Calu3 (cell line): ENCODE data around the gene MISP. TPM values are rescaled to one million over a fixed set of nuclear protein-coding genes. Genes with fewer than 3 reads are reported as not detected.
A peak's percentile ranks its signal among the peaks of the same experiment; 100 is the strongest.

ENCODE experiments used
- BruUV-seq: library from RNA; stranded (reverse); fragments of 400-500 nt; replicated peaks from 2 replicates; lab custom pipeline; 2021; lab: Mats Ljungman, UMichigan
- CTCF ChIA-PET: fragments of 300-600 bp; sonication (Branson Sonifier 250); formaldehyde crosslinking; loops from one replicate; lab custom pipeline; 2022; ENCODE audit warnings: antibody characterized with exemption; lab: Charles Lee
- DNase-seq: peaks from one replicate; pipeline ENCODE4 v3.0.0; 2022
- H3K27ac Mint-ChIP-seq: one replicate; pipeline ENCODE4 v1.8.0; 2022; ENCODE audit warnings: mixed read lengths; ENCODE audit not compliant: unreplicated experiment
- H3K27me3 Mint-ChIP-seq: one replicate; pipeline ENCODE4 v1.8.0; 2022; ENCODE audit warnings: mixed read lengths; ENCODE audit not compliant: unreplicated experiment
- H3K36me3 Mint-ChIP-seq: one replicate; pipeline ENCODE4 v1.8.0; 2022; ENCODE audit warnings: mild to moderate bottlenecking, moderate library complexity, mixed read lengths; ENCODE audit not compliant: insufficient read depth, unreplicated experiment
- H3K4me1 Mint-ChIP-seq: one replicate; pipeline ENCODE4 v1.8.0; 2022; ENCODE audit warnings: mild to moderate bottlenecking, low read depth, mixed read lengths; ENCODE audit not compliant: unreplicated experiment
- H3K4me3 Mint-ChIP-seq: one replicate; pipeline ENCODE4 v1.8.0; 2022; ENCODE audit warnings: mild to moderate bottlenecking, low read depth, moderate library complexity, mixed read lengths; ENCODE audit not compliant: unreplicated experiment
- H3K9me3 Mint-ChIP-seq: one replicate; pipeline ENCODE4 v1.8.0; 2022; ENCODE audit warnings: low read depth, mixed read lengths; ENCODE audit not compliant: unreplicated experiment
- intact Hi-C: fragments of 100-400 bp; cut with micrococcal nuclease; formaldehyde crosslinking; loops from one replicate; pipeline ENCODE4 v1.10.0; 2022; ENCODE audit not compliant: unreplicated experiment
- total RNA-seq: library from RNA; stranded (reverse); gene quantifications from 2 replicates; pipeline ENCODE4 v1.2.3, GENCODE V29; 2022
- TF ChIP-seq, protein P1 (sequence below): fragments of 200-600 bp; IDR thresholded peaks from one replicate; pipeline ENCODE4 v1.8.0; 2022; ENCODE audit warnings: antibody characterized with exemption; ENCODE audit not compliant: unreplicated experiment

MISP gene
- total RNA-seq, 1 experiment from 2014 or later = 73.9 TPM

DNA sequence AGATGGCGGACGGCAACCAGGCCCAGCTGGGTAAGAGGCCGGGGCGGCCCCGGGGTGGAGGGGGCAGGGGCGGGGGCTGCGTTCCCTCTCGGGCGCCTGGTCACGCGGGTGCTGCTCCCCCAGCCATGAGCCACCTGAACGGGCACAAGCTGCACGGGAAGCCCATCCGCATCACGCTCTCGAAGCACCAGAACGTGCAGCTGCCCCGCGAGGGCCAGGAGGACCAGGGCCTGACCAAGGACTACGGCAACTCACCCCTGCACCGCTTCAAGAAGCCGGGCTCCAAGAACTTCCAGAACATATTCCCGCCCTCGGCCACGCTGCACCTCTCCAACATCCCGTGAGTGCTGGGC is 57.5 kb downstream of the MISP start:
- intact Hi-C loops = no loop called here
- Mint-ChIP-seq H3K4me1 (no peaks in the 10 kb centered on the region), H3K9me3 (no peaks in the 10 kb centered on the region), H3K36me3 (peaks cover 68% of the 10 kb centered on the region), H3K27me3 (no peaks in the 10 kb centered on the region), H3K4me3 (no peak overlapping the region), H3K27ac (no peak overlapping the region)
- TF ChIP-seq, protein P1, sequence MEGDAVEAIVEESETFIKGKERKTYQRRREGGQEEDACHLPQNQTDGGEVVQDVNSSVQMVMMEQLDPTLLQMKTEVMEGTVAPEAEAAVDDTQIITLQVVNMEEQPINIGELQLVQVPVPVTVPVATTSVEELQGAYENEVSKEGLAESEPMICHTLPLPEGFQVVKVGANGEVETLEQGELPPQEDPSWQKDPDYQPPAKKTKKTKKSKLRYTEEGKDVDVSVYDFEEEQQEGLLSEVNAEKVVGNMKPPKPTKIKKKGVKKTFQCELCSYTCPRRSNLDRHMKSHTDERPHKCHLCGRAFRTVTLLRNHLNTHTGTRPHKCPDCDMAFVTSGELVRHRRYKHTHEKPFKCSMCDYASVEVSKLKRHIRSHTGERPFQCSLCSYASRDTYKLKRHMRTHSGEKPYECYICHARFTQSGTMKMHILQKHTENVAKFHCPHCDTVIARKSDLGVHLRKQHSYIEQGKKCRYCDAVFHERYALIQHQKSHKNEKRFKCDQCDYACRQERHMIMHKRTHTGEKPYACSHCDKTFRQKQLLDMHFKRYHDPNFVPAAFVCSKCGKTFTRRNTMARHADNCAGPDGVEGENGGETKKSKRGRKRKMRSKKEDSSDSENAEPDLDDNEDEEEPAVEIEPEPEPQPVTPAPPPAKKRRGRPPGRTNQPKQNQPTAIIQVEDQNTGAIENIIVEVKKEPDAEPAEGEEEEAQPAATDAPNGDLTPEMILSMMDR = no peak
- BruUV-seq = no TSS peak
- CTCF ChIA-PET = no interaction called here
- no peak for DNase-seq

DNA sequence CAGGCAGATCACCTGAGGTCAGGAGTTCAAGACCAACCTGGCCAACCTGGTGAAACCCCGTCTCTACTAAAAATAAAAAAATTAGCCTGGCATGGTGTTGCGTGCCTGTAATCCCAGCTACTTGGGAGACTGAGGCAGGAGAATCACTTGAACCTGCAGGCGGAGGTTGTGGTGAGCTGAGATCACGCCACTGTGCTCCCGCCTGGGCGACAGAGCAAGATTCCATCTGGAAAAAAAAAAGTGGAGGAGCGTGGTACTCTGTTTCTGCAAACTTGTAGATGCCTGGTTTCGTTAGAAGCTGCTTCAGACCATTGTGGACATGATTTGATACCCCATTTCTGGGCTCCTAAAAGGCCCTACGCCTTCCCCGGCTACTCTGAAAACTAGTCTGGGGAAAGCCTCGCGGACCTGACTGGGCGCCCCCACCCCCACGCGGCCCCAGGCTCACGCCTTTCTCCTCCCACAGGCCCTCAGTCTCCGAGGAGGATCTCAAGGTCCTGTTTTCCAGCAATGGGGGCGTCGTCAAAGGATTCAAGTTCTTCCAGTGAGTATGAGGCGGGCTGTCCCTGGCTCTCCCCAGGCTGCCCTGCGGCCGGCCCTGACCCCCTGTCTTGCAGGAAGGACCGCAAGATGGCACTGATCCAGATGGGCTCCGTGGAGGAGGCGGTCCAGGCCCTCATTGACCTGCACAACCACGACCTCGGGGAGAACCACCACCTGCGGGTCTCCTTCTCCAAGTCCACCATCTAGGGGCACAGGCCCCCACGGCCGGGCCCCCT is 59.4 kb downstream of the MISP start:
- CTCF ChIA-PET = no interaction called here
- peaks cover 71% of the 10 kb centered on the region for H3K36me3 Mint-ChIP-seq

DNA sequence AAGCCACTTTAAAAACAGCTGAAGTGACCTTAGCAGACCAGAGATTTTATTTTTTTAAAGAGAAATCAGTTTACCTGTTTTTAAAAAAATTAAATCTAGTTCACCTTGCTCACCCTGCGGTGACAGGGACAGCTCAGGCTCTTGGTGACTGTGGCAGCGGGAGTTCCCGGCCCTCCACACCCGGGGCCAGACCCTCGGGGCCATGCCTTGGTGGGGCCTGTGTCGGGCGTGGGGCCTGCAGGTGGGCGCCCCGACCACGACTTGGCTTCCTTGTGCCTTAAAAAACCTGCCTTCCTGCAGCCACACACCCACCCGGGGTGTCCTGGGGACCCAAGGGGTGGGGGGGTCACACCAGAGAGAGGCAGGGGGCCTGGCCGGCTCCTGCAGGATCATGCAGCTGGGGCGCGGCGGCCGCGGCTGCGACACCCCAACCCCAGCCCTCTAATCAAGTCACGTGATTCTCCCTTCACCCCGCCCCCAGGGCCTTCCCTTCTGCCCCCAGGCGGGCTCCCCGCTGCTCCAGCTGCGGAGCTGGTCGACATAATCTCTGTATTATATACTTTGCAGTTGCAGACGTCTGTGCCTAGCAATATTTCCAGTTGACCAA is 60.1 kb downstream of the MISP start:
- TF ChIP-seq, protein P1 = no peak
- Mint-ChIP-seq H3K4me3 (no peak overlapping the region), H3K27ac (no peak overlapping the region), H3K9me3 (no peaks in the 10 kb centered on the region), H3K36me3 (peaks cover 71% of the 10 kb centered on the region), H3K27me3 (peaks cover 2% of the 10 kb centered on the region), H3K4me1 (no peaks in the 10 kb centered on the region)
- DNase-seq = no peak
- no TSS peak for BruUV-seq
- intact Hi-C loops = no loop called here
- CTCF ChIA-PET = no interaction called here

More for the DNA sequence above, 59.4 kb downstream of the MISP start:
- intact Hi-C loops = no loop called here
- no peak for DNase-seq
- no peak overlapping the region for H3K27ac Mint-ChIP-seq
- no peaks in the 10 kb centered on the region for H3K4me1 Mint-ChIP-seq
- no TSS peak for BruUV-seq
- H3K27me3 Mint-ChIP-seq = no peaks in the 10 kb centered on the region
- H3K4me3 Mint-ChIP-seq = no peak overlapping the region
- H3K9me3 Mint-ChIP-seq = no peaks in the 10 kb centered on the region
- TF ChIP-seq, protein P1 = no peak

DNA sequence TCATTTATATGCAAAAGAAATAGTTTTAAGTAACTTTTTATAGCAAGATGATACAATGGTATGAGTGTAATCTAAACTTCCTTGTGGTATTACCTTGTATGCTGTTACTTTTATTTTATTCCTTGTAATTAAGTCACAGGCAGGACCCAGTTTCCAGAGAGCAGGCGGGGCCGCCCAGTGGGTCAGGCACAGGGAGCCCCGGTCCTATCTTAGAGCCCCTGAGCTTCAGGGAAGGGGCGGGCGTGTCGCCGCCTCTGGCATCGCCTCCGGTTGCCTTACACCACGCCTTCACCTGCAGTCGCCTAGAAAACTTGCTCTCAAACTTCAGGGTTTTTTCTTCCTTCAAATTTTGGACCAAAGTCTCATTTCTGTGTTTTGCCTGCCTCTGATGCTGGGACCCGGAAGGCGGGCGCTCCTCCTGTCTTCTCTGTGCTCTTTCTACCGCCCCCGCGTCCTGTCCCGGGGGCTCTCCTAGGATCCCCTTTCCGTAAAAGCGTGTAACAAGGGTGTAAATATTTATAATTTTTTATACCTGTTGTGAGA is 60.7 kb downstream of the MISP start:
- peaks cover 75% of the 10 kb centered on the region for H3K36me3 Mint-ChIP-seq
- CTCF ChIA-PET = interaction anchor here (0.6 kb wide), 1 partner anchor 128 kb away, joined by 6 read pairs; no protein-coding TSS in a partner anchor
- TF ChIP-seq, protein P1 = no peak
- no peak overlapping the region for H3K27ac Mint-ChIP-seq
- DNase-seq = no peak
- H3K4me3 Mint-ChIP-seq = no peak overlapping the region
- H3K27me3 Mint-ChIP-seq = peaks cover 8% of the 10 kb centered on the region
- H3K9me3 Mint-ChIP-seq = no peaks in the 10 kb centered on the region
- intact Hi-C loops = no loop called here
- BruUV-seq = TSS peak; percentile 58
- H3K4me1 Mint-ChIP-seq = no peaks in the 10 kb centered on the region
